MCF 10A (cell line): ENCODE measurements around the gene NCOR2. TPM values are rescaled to one million over a fixed set of nuclear protein-coding genes. Genes with fewer than 3 reads are reported as not detected.

Source experiments
- BruUV-seq: library from RNA; stranded (reverse); fragments of 400-500 nt; replicated peaks from 2 replicates; lab custom pipeline; 2021; lab: Mats Ljungman, UMichigan
- CTCF ChIA-PET: fragments of 300-600 bp; sonication (Branson Sonifier 250); formaldehyde crosslinking; extraction: SDS; loops from one replicate; lab custom pipeline; 2021; ENCODE audit warnings: antibody characterized with exemption, inconsistent platforms; lab: Yijun Ruan, JAX
- POLR2A ChIA-PET: fragments of 300-600, 350-650 bp; sonication (Branson Sonifier 250); formaldehyde crosslinking; extraction: SDS; loops from one replicate; lab custom pipeline; 2020; ENCODE audit warnings: antibody characterized with exemption, inconsistent platforms; lab: Yijun Ruan, JAX
- DNase-seq: peaks from one replicate; pipeline ENCODE4 v3.0.0-alpha.2; 2018; ENCODE audit not compliant: unreplicated experiment
- H3K27ac Mint-ChIP-seq: one replicate; pipeline ENCODE4 v1.8.0; 2022; ENCODE audit warnings: mild to moderate bottlenecking, low read depth, mixed read lengths; ENCODE audit not compliant: unreplicated experiment
- H3K27me3 Mint-ChIP-seq: one replicate; pipeline ENCODE4 v1.8.0; 2022; ENCODE audit warnings: mixed read lengths; ENCODE audit not compliant: insufficient read depth, unreplicated experiment
- H3K36me3 Mint-ChIP-seq: one replicate; pipeline ENCODE4 v1.8.0; 2022; ENCODE audit warnings: mild to moderate bottlenecking, moderate library complexity, mixed read lengths; ENCODE audit not compliant: insufficient read depth, unreplicated experiment
- H3K4me1 Mint-ChIP-seq: one replicate; pipeline ENCODE4 v1.8.0; 2022; ENCODE audit warnings: mixed read lengths; ENCODE audit not compliant: insufficient read depth, unreplicated experiment
- H3K4me3 Mint-ChIP-seq: one replicate; pipeline ENCODE4 v1.8.0; 2022; ENCODE audit warnings: mild to moderate bottlenecking, moderate library complexity, mixed read lengths; ENCODE audit not compliant: unreplicated experiment
- H3K9me3 Mint-ChIP-seq: one replicate; pipeline ENCODE4 v1.8.0; 2022; ENCODE audit warnings: mixed read lengths; ENCODE audit not compliant: unreplicated experiment
- intact Hi-C: fragments of 100-400 bp; cut with micrococcal nuclease; formaldehyde crosslinking; loops from 2 replicates; pipeline ENCODE4 v1.14.1; 2022
- total RNA-seq: library from RNA; stranded (reverse); gene quantifications from 2 replicates; pipeline ENCODE4 v1.2.3, GENCODE V29; 2022
- TF ChIP-seq, protein P1 (sequence below): fragments of 200-600 bp; IDR thresholded peaks from one replicate; pipeline ENCODE4 v1.8.0; 2022; ENCODE audit warnings: antibody characterized with exemption, mild to moderate bottlenecking; ENCODE audit not compliant: unreplicated experiment

The NCOR2 gene
- total RNA-seq, 1 experiment from 2014 or later = 145 TPM

DNA sequence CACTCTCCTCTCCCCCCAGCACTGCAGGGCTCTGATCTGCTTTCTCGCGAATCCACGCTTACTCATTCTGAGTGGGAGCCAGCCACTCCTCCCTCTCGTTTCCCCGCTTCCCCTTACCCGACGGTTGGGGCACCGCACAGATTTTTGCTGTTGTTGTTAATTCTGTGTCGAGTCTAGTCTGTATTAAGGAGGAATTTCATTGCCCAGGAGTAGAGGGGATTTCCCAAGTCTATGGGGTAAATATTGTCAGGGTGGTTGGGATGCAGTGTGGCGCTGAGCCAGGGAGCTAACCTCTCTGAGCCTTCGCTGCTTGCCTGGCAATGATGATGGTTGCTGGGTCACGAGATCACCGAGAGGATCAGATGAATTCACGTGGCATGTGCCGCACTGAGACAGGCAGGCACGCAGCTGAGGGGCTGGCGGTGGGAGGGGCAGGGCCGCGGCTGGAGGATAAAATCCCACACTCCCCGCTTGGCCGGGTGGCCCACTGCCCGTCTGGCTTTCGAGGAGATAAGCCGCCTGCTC lies 18.5 kb downstream of the NCOR2 start:
- H3K4me1 Mint-ChIP-seq = peaks cover 14% of the 10 kb centered on the region
- ChIA-PET POLR2A (no interaction called here), CTCF (no interaction called here)
- no peak for DNase-seq
- H3K4me3 Mint-ChIP-seq = no peak overlapping the region
- no peaks in the 10 kb centered on the region for H3K9me3 Mint-ChIP-seq
- H3K36me3 Mint-ChIP-seq = peaks cover 13% of the 10 kb centered on the region
- no peak overlapping the region for H3K27ac Mint-ChIP-seq
- TF ChIP-seq, protein P1, sequence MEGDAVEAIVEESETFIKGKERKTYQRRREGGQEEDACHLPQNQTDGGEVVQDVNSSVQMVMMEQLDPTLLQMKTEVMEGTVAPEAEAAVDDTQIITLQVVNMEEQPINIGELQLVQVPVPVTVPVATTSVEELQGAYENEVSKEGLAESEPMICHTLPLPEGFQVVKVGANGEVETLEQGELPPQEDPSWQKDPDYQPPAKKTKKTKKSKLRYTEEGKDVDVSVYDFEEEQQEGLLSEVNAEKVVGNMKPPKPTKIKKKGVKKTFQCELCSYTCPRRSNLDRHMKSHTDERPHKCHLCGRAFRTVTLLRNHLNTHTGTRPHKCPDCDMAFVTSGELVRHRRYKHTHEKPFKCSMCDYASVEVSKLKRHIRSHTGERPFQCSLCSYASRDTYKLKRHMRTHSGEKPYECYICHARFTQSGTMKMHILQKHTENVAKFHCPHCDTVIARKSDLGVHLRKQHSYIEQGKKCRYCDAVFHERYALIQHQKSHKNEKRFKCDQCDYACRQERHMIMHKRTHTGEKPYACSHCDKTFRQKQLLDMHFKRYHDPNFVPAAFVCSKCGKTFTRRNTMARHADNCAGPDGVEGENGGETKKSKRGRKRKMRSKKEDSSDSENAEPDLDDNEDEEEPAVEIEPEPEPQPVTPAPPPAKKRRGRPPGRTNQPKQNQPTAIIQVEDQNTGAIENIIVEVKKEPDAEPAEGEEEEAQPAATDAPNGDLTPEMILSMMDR = no peak
- BruUV-seq = no TSS peak
- intact Hi-C loops = no loop called here
- no peaks in the 10 kb centered on the region for H3K27me3 Mint-ChIP-seq

DNA sequence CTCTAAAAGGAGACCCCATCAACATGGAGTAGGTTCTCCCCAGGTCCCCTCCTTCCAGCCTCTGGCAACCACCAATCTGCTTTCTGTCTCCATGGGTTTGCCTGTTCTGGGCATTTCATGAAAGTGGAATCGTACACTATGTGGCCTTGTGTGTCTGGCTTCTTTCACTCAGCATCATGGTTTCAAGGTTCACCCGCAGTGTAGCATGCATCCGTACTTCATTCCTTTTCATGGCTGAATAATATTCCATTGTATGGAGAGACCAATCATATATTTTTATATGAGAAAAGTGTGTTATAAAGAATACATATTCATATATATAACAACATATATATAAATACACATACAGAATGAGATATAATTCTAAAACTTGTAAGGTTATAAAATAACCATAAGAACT lies 19.8 kb downstream of the NCOR2 start:
- ChIA-PET CTCF (no interaction called here), POLR2A (no interaction called here)
- no peak overlapping the region for H3K27ac Mint-ChIP-seq
- peaks cover 6% of the 10 kb centered on the region for H3K36me3 Mint-ChIP-seq
- no peak overlapping the region for H3K4me3 Mint-ChIP-seq
- H3K27me3 Mint-ChIP-seq = no peaks in the 10 kb centered on the region
- DNase-seq = no peak
- peaks cover 14% of the 10 kb centered on the region for H3K4me1 Mint-ChIP-seq
- intact Hi-C loops = no loop called here
- no TSS peak for BruUV-seq
- TF ChIP-seq, protein P1 = no peak
- no peaks in the 10 kb centered on the region for H3K9me3 Mint-ChIP-seq

DNA sequence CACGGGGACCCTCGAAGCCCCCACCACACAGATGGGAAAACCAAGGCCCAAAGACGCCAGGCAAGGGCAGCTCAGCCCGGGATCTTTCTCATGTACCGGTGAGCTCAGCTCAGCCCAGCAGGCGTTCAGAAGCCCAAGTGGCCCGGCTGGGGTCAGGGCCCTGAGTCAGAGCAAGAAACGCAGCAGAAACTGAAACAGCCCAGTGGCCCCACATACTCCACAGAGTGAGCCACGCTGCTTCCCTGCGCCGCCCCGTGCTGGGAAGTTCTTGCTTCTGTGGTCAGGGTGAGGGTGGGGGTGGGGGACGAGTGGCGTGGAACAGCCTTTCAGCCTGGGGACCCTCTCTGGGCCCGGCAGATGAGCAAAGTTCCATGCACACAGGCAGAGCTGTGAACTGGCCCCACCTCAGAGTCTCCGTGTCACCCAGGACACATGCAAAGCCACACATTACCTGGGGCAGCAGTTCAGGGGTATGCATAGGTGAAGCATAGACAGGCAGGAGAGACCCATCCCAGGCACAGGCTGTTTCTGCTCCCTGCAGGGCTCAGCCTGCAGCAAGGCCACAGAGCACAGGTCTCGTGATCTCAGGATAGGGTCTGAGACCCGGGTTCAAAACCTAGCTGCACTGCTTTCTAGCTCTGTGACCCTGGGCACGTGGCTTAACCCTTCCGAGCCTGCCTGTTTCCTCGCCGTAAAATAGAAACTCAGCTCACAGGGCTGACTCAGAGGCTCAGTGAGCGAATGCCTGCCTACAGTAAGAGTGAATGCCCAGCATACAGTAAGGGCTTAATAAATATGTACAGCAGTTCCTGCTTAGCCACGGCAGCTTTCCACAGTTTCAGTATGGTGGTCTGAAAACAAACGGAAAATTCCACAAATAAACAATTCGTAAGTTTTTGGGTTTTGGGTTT lies 21.6 kb downstream of the NCOR2 start:
- no peaks in the 10 kb centered on the region for H3K9me3 Mint-ChIP-seq
- H3K4me1 Mint-ChIP-seq = peaks cover 8% of the 10 kb centered on the region
- BruUV-seq = no TSS peak
- peaks cover 6% of the 10 kb centered on the region for H3K36me3 Mint-ChIP-seq
- H3K27me3 Mint-ChIP-seq = no peaks in the 10 kb centered on the region
- ChIA-PET CTCF (no interaction called here), POLR2A (no interaction called here)
- DNase-seq = no peak
- TF ChIP-seq, protein P1 = no peak
- no peak overlapping the region for H3K27ac Mint-ChIP-seq
- no peak overlapping the region for H3K4me3 Mint-ChIP-seq
- intact Hi-C loops = no loop called here

DNA sequence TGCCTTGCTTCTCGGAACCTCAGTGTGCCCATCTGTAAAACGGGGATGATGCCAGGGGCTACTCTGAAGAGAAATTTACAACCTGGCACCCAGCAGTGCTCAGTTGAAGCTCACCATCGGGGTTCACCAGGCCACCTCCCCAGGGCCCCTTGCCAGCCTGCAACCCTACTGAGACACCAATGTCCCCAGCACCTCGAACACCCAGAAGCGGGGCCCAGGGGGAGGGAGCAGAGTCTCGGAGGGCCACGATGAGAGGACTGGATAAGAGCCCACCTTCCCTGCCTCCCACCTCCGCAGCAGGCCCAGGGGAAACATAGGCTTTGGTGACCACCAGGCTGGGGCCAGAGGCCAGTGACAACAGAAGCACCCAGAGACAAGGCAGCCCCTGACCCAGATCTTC lies 22.4 kb downstream of the NCOR2 start:
- no peaks in the 10 kb centered on the region for H3K4me1 Mint-ChIP-seq
- H3K27ac Mint-ChIP-seq = no peak overlapping the region
- BruUV-seq = no TSS peak
- intact Hi-C loops = no loop called here
- no peaks in the 10 kb centered on the region for H3K27me3 Mint-ChIP-seq
- no peak overlapping the region for H3K4me3 Mint-ChIP-seq
- ChIA-PET POLR2A (no interaction called here), CTCF (no interaction called here)
- no peak for DNase-seq
- no peaks in the 10 kb centered on the region for H3K9me3 Mint-ChIP-seq
- TF ChIP-seq, protein P1 = no peak
- H3K36me3 Mint-ChIP-seq = peaks cover 6% of the 10 kb centered on the region
